Pons (tissue), 1 donor: Measurements from ENCODE around the gene UBE2J2.

Experiments used
- DNase-seq: peaks from one replicate; pipeline ENCODE4 v3.0.0-alpha.2; 2016; ENCODE audit warnings: low spot score

UBE2J2 gene

GRCh38 chr1:1309251-1310108 lies 35.8 kb upstream of the UBE2J2 start:
- no peak for DNase-seq

- no peak for DNase-seq
These were observed 35.1 kb upstream of the UBE2J2 start for GRCh38 chr1:1308756-1309250.

DNA sequence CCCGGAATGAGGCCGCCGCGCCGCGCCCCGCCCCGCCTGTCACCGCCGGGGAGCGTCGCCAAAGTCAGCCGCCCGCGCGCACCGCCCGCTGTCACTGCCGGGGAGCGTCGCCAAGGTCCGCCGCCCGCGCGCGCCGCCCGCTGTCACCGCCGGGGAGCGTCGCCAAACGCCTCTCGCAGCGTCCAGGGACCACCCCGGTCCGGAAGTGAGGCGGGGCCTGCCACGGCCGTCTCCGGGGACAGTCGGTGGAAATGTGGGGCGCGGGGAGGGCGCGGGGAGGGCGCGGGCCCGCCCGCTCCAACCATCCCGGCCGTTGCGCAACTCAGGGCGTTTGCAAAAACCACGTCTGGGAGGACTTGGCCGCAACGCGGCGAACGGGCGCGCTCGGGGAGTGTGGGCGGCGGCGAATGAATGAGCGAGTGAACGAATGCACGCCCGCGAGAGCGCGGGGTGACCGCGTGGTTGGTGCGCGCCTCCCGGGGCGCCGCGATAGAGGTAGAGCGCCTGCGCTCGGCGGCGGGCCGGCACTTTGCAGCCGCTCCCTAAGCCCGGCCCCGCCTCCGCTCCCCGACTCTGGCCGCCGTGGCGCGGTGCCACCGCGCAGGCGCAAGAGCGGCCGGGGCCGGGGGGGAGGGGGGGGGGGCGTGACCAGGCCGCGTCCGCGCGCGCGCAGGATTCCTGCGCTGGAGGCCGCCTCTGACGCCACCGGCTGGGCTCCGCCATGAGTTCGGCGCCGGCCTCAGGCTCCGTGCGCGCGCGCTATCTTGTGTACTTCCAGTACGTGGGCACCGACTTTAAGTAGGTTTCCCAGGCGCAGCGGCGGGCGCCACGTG lies 34.5 kb upstream of the UBE2J2 start, which contains the start of the genes ACAP3 and PUSL1:
Gene ACAP3 (minus strand): TSS at position 8 of the 833 bp plus-strand sequence. CDS start 115 bp downstream, outside the sequence.
Gene PUSL1 (plus strand): TSS at position 675 of the 833 bp plus-strand sequence. CDS start 47 bp downstream, at position 722.
- DNase-seq = peak; percentile 82

DNA sequence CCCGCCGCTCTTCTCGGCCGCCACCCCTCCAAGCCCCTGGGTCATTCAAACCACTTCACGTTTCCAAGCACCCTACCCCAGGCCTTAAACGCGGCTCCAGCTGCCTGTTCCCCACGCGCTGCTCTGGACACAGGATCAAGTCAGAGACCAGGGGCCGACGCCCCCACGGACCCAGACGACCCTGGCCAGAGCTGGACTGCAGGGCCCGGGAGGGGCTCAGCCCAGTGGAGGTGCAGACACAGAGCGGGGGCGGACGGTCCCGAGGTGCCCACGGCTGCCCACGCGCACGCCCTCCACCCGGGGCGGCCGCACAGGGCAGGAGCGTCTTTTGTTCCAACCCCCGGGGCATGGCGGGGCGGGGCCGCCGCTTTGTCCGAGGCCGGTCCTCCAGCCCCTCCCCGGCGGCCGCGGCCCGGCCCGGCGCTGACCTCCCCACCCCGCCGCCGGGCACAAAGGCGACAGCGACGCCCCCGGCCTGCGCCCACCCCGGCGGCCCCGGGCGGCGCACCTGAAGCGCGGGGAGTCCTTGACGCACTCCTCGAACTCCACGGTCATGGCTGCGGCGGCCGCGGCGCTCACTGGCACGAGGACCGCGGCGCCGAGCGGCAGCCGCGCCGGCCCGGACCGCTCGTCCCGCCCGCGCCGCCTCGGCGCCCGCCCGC lies 33.7 kb upstream of the UBE2J2 start:
- DNase-seq = no peak

DNA sequence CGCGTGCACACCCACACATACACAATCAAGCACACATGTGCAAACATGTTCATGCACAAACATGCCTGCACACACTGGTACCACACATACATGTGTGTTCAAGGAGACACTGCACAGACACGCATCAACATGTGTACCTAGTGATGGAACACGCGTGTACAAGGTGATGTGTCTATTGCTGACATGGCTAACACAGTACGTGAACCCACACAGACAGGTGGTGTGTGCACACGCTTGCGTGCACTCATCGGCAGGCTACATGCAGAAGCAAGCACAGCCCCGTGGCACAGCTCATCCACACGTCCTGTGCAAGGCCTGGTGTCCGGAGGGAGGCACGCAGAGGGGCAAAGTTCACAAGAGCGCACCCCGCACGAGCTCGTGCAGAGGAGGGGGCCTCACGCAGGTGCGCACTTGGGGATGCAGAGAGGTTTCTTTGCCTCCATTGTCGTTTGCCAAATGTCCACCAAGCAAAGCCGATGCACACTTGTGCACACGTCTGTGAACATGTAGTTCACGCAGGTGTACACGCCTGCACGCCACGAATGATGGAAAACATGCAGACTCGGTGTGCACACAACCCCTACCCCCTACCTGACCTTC lies 33.1 kb upstream of the UBE2J2 start:
- DNase-seq = peak; percentile 29

DNA sequence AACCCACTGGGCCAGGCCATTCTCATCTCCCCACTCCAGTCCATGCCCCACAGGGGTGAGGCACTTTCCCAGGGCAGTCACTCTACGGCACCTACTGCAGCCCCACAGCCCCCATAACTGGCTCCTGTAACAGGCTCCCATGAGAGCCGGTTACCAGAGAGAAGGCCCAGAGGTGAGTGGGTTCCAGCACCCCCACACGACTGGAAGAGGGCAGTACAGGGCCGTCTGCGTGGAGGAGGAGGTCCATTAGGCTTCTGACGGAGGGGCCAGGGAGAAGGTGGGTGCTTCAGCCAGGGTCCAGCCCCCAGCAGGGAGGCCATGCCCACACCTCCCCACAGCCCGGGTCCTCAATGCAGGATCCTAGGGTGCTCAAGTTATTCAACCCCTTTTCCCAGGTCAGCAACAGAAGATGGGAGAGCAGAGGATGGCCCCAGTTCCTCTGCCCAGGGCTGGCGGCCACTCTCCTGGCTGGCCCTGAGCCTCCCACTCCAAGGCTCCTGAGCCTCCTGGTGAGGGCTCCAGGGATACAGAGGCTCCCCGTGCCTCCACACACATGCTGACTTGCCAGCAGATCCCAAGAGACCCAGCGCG lies 32.5 kb upstream of the UBE2J2 start:
- no peak for DNase-seq

GRCh38 chr1:1305300-1306069 lies 31.8 kb upstream of the UBE2J2 start:
- DNase-seq = peak; percentile 42

- peak; percentile 92 for DNase-seq
These were observed 31.0 kb upstream of the UBE2J2 start for GRCh38 chr1:1304331-1305299.

GRCh38 chr1:1303736-1304135 lies 30.1 kb upstream of the UBE2J2 start:
- no peak for DNase-seq

DNA sequence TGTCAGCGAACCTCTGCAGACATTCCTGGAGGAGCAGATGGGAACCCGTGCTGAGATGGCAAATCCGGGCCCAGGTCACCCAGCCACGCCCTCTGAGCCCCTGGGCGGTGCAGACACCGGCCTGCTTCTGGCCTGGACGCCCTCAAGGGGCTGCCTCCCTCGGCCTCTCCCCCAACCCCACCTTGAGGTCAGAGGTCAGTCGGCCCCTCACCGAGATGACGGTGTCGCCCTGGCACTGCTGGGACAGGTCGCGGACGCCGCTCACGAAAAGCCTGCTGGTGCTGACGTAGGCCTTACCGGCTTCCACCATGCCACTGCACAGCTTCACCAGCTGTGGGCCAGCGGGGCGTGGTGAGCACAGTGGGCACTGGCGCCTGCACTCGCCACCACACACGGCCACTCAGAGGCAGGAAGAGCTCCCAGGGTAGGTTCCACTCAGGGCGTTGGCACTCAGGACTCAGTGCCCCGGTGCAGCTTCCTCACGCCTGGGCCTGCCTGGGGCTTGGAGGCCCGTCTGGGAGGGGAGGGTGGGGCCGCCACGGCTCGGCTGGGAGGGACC lies 29.4 kb upstream of the UBE2J2 start:
- no peak for DNase-seq

- DNase-seq = no peak
These were observed 28.4 kb upstream of the UBE2J2 start for GRCh38 chr1:1302006-1302430.

- DNase-seq = no peak
These were observed 26.7 kb upstream of the UBE2J2 start for GRCh38 chr1:1300352-1300739.

- DNase-seq = no peak
These were observed 26.2 kb upstream of the UBE2J2 start for GRCh38 chr1:1299686-1300351.

DNA sequence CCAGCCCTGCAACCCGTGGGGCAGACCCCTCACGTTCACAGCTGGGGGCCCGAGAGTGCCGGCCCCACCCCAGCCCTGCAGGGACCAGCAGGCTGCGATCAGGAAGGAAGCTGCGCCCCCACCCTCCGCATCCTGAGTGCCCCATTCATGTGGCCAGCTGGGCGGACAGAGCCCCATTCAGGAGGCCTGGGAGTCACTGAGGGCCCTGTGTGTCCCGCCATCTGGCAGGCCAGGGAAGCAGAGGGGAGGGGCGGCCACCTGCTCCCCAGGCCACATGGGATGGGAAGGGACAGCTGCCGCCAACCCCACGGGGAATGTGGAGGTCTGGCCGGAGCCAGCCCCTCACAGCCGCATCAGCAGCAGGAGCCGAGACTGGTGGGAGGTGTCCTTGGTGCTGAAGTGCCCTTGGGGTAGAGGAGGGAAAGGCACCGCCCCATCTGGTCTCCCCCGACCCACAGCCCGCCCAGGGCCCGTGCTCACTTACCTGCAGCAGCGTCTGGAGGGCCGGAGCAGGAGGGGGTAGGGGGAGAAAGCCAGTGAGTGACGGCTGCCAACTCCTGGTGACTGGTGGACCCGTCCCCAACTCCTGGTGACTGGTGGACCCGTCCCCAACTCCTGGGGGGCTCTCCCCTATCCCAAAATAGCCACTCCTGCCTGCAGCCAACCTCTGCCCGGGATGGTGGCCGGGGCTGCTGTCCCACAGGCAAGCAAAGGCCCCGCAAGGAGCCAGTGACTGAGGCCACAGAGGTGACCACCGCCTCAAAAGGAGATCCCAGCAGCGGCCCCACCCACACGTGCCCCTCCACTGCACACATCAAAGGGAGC lies 25.4 kb upstream of the UBE2J2 start:
- DNase-seq = peak; percentile 95

- no peak for DNase-seq
These were observed 24.3 kb upstream of the UBE2J2 start for GRCh38 chr1:1297802-1298424.

DNA sequence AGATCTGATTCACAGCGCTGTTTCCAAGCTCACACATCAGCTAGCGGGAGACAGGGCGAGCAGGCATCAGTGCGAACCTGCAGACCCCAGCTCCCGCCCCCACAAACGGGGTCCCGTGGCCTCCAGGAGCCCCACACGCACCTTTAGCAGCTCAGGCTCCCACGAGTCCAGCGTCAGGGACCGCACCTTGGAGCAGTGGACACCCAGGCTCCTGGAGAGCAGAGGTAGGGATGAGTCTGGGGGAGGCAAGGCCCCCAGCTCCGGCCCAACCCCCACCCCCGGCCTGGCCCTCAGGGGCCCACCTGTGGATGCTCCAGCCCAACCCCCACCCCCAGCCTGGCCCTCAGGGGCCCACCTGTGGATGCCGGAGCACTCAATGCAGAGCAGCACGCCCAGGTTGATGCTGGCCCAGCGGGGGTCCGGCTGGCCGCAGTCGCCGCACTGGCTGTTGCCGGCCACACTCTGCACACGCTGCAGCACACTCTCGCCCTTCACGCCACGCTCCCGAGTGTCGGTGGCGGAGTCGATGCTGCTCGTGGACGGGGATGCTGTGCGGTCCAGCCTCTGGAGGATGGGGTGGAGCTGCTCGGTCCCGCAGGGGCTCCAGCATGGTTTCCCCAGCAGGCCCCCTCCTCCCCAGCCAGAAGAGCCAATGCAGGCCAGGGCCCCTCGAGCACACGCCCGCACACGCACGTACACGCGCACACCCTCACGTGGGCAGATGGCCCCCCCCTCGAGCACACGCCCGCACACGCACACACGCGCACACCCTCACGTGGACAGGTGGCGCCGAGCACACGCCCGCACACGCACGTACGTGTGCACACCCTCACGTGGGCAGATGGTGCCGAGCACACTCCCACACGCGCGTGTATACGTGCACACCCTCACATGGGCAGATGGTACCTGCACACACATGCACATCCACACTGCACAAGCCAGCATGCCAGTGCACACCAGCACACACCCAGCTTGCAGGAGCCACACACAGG lies 22.7 kb upstream of the UBE2J2 start:
- DNase-seq = no peak
